AG10803 (cell line): ENCODE results near the gene FCHSD2.
"Not testable (repeated sequence)": the region's sequence is repeated elsewhere in the genome, so short reads cannot be mapped to it uniquely, and the experiment has no call there.

Experiments
- DNase-seq: peaks from one replicate; pipeline ENCODE4 v3.0.0; 2010; ENCODE audit warnings: low read depth
- H3K4me3 ChIP-seq: 2 replicates; pipeline ENCODE4 v1.5.1; 2011; ENCODE audit warnings: mild to moderate bottlenecking, low read length, control low read depth
- CTCF ChIP-seq: conservative IDR thresholded peaks from 2 replicates; pipeline ENCODE4 v1.5.1; 2011; ENCODE audit warnings: mild to moderate bottlenecking, low read length, control low read depth, inconsistent platforms

FCHSD2 gene

DNA sequence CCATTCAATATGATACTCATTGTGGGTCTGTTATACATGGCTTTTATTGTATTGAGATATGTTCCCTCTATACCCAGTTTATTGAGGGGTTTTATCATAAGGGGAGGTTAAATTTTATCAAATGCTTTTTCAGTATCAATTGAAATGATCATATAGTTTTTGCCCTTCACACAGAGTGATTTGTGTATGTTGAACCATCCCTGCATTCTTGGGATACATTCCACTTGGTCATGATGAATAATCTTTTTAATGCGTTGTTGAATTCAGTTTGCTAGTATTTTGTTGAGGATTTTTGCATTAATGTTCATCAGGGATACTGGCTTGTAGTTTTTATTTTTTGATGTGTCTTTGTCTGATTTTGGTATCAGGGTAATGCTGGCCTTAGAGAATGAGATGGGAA is 229.9 kb downstream of the FCHSD2 start:
- H3K4me3 ChIP-seq = no peak overlapping the region
- no peak for DNase-seq
- no peak for TF ChIP-seq CTCF

- not testable (repeated sequence) for H3K4me3 ChIP-seq, DNase-seq
These were observed 232.3 kb downstream of the FCHSD2 start for GRCh38 chr11:72909558-72910388.

GRCh38 chr11:72908032-72908676 is 234.0 kb downstream of the FCHSD2 start:
- DNase-seq = no peak
- no peak overlapping the region for H3K4me3 ChIP-seq
- no peak for TF ChIP-seq CTCF

- TF ChIP-seq CTCF = no peak
- H3K4me3 ChIP-seq = no peak overlapping the region
- DNase-seq = no peak
These were observed 238.1 kb downstream of the FCHSD2 start for GRCh38 chr11:72904016-72904415.

DNA sequence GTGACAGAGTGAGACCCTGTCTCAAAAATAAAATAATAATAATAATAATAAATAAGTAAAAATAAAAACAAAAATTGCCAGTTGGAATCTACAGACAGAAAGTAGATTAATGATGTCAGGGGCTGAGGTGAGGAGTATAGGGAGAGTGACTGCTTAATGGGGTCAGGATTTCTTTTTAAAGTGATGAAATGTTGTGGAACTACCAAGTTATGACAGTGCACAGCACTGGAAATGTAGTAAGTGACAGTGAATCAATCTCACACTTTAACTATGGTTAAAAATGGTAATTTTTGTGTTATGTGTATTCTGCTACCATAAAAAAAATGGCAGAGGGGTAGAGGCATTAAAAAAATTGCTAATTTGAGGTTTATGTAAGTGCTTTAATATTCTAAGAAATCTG is 240.7 kb downstream of the FCHSD2 start:
- TF ChIP-seq CTCF = no peak
- H3K4me3 ChIP-seq = no peak overlapping the region
- no peak for DNase-seq

GRCh38 chr11:72900013-72900412 is 242.1 kb downstream of the FCHSD2 start:
- no peak overlapping the region for H3K4me3 ChIP-seq
- TF ChIP-seq CTCF = no peak
- no peak for DNase-seq

DNA sequence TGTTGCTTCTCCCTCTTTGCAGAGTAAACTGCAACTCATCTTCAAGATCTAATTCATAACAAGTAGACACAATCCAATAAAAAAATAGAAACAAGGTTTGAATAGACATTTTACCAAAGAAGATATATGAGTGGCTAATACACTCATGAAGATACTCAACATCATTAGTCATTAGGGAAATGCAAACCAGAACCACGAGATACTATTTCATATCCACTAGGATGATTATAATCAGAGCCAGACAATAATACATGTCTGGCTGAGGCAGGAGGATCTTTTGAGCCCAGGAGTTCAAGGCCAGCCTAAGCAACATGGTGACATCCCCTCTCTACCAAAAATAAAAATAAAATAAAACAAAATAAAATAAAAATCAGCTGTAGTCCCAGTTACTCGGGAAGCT is 242.9 kb downstream of the FCHSD2 start:
- no peak for TF ChIP-seq CTCF
- no peak for DNase-seq
- no peak overlapping the region for H3K4me3 ChIP-seq
